ENCODE data around the gene FAM53A. TPM values are rescaled to one million over a fixed set of nuclear protein-coding genes. Genes with fewer than 3 reads are reported as not detected.

The FAM53A gene
- total RNA-seq, 1 donor, result 0.86 TPM

DNA sequence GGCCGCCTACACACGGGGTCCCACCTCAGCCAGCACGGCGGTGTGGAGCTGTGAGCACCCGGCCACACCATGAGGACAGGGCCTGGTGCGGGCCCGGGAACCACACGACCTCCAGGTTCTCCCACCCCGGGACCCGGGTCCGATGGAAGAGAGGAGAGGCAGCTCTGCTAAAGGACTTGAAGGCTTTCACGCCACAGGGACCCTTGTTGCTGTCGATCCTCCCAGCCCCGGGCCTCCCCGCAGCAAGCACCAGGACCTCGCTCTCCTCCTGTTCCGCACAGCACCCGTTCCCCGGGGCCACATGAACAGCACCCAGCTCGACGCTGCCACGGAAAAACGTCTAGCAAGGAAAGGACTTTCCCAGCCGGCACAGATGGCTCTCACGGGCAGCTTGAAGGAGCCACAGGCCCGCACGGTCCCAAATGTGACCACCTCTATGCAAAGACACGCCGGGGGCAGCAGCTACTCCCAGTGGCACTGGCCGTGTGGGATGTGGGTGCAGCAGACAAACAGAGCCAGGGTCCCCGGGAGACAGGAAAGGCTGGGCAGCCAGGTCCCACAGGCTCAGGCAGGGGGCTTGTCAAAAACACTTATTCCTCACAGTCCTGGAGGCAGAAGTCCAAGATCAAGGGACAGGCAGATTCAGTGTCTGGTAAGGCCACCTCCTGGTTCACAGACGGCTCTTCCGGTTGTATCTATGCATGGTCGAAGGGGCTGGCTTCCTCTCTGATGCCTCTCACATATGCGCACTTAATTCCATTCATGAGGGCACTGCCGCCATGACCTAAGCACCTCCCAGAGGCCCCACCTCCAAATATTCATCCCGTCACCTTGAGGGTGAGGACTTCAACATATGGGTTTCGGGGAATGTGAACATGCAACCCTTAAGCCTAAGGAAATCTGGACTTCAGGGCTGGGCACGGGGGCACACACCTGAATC lies 24.7 kb downstream of the FAM53A start:
- TF ChIP-seq, protein P1, sequence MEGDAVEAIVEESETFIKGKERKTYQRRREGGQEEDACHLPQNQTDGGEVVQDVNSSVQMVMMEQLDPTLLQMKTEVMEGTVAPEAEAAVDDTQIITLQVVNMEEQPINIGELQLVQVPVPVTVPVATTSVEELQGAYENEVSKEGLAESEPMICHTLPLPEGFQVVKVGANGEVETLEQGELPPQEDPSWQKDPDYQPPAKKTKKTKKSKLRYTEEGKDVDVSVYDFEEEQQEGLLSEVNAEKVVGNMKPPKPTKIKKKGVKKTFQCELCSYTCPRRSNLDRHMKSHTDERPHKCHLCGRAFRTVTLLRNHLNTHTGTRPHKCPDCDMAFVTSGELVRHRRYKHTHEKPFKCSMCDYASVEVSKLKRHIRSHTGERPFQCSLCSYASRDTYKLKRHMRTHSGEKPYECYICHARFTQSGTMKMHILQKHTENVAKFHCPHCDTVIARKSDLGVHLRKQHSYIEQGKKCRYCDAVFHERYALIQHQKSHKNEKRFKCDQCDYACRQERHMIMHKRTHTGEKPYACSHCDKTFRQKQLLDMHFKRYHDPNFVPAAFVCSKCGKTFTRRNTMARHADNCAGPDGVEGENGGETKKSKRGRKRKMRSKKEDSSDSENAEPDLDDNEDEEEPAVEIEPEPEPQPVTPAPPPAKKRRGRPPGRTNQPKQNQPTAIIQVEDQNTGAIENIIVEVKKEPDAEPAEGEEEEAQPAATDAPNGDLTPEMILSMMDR (IDR thresholded peaks at IDR 0.05; ENCODE audit: insufficient read depth, low read depth, low read length), result no peak
- DNase-seq (ENCODE audit: low read depth), result no peak
- H3K4me3 ChIP-seq (ENCODE audit: low read depth, low read length), result no peak overlapping the region

DNA sequence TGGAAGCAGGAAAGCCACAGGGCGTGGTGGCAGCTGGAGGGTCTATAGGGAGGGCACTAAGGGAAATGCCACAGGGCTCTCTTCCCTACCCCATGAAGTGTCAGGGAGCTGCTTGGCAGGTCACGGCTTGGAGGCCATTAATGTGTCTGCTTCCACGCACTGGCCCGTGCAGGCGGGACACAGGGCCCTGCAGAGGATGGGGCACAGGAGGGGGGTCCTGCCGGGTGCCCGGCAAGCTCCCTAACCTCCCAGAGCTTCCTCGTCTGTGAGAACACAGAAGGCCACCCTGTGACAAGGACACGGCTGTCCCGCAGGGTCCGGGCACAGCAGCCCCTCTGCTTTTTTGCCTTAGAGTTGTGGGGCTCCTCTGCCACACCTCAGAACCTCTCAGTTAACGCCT lies 25.5 kb downstream of the FAM53A start:
- TF ChIP-seq, protein P1 (IDR thresholded peaks at IDR 0.05; ENCODE audit: insufficient read depth, low read depth, low read length), result no peak
- no peak for DNase-seq (ENCODE audit: low read depth)
- H3K4me3 ChIP-seq (ENCODE audit: low read depth, low read length), result no peak overlapping the region

DNA sequence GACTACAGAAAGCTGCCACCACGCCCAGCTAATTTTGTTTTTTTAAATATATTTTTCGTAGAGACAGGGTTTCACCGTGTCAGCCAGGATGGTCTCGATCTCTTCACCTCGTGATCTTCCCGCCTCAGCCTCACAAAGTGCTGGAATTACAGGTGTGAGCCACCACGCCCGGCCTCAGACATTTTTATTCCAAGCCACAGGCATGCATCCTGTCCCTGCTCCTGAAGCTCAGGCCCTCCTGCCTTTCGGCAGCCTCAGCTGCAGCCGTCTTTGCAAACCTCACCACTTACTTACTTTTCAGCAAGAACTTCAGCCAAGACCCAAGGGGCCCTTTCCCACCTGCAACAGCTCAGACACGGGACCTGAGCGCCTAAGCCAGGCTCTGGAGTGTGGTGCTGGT lies 26.0 kb downstream of the FAM53A start:
- no peak for DNase-seq (ENCODE audit: low read depth)
- TF ChIP-seq, protein P1 (IDR thresholded peaks at IDR 0.05; ENCODE audit: insufficient read depth, low read depth, low read length), result no peak
- no peak overlapping the region for H3K4me3 ChIP-seq (ENCODE audit: low read depth, low read length)

DNA sequence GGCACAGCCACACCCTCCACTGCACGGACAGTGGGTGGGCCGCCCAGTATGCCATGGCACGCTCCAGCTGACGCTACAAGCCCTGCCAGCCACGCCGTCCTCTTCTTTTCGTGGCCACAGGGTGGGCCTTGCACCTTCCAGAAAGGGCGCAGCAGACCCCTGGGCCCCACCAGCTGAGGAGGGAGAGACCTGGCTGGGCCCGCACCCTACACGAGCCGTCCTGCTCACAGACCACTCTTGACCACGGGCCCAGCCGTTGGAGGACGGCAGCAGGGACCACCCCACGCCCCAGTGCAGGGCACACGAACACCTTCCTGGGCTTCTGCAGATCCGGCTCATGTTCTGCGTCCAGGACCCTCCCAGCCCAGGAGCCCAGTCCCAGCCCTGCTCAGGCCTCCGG lies 27.1 kb downstream of the FAM53A start:
- no peak overlapping the region for H3K4me3 ChIP-seq (ENCODE audit: low read depth, low read length)
- TF ChIP-seq, protein P1 (IDR thresholded peaks at IDR 0.05; ENCODE audit: insufficient read depth, low read depth, low read length), result no peak
- no peak for DNase-seq (ENCODE audit: low read depth)

DNA sequence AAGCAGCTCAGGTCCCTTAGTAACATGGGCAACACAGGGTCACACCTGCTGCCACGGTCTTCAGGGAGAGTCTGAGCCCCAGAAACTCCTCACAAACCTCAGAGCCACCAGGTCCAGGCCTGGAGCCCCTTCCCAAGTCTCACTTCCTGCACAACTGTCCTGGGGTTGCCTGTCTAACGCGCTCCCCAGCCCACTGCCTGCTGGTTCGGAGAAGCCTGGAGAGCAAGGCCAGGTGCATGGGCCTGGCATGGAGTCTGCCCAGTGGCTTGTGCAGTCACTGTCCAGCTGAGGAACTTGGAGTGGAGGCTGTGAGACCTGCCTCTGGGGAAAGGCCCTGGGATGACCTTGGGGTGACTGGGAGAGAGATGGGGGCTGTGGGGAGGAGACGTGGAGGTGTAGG lies 28.0 kb downstream of the FAM53A start:
- DNase-seq (ENCODE audit: low read depth), result no peak
- TF ChIP-seq, protein P1 (IDR thresholded peaks at IDR 0.05; ENCODE audit: insufficient read depth, low read depth, low read length), result no peak
- H3K4me3 ChIP-seq (ENCODE audit: low read depth, low read length), result no peak overlapping the region

DNA sequence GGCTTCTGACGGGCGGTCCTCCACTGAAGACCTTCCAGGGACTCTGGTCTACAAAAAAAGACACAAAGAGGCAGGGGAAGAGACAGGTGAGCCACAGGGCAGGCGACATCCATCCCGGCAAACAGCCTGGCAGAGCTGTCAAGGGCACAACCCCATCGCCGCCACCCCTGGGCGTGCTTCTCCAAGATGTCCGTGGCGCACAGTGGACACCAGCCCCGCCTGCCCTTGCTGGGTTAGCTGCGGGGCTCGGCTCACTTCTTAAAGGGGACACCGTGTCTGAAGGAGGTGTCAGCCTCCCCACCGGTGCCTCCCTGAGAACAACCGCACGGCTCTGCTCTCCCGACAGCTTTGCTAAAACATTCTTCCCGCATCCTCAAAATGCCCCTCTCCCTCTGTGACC lies 28.4 kb downstream of the FAM53A start:
- TF ChIP-seq, protein P1 (IDR thresholded peaks at IDR 0.05; ENCODE audit: insufficient read depth, low read depth, low read length), result no peak
- DNase-seq (ENCODE audit: low read depth), result no peak

More for the DNA sequence above, 28.4 kb downstream of the FAM53A start:
- no peak overlapping the region for H3K4me3 ChIP-seq (ENCODE audit: low read depth, low read length)

Measured in fibroblast of villous mesenchyme (primary cell).